NCI-H460 (cell line): ENCODE measurements around the gene BRAT1. TPM values are rescaled to one million over a fixed set of nuclear protein-coding genes. Genes with fewer than 3 reads are reported as not detected.
"Not testable (repeated sequence)": the region's sequence is repeated elsewhere in the genome, so short reads cannot be mapped to it uniquely, and the experiment has no call there.

Experiments
- DNase-seq: peaks from one replicate; pipeline ENCODE4 v3.0.0-alpha.2; 2016; ENCODE audit warnings: low read depth; ENCODE audit errors: extremely low read depth
- total RNA-seq: library from RNA; depleted of rRNA; stranded (reverse); fragments of >200 nt; shearing (Covaris generic); gene quantifications from 2 replicates; pipeline ENCODE4 v1.2.3, GENCODE V29; 2014

Gene BRAT1
- total RNA-seq, 1 experiment from 2014 or later = 23.6 TPM

DNA sequence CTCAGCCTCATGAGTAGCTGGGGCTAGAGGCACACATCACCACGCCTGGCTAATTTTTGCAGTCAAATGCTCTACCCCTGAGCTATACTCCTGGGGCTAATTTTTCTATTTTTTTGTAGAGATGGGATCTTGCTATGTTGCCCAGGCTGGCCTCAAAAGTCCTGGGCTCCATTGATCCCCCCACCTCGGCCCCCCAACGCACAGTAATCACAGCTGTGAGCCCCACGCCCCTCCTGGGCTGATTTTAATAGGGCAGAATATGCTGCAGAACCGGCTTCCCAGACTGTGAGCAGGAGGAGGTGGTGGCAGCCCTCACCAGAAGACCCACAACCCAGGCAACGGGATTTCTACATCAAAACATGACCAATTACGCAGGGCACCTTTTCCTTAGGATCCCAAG lies 15.2 kb downstream of the BRAT1 start:
- no peak for DNase-seq

DNA sequence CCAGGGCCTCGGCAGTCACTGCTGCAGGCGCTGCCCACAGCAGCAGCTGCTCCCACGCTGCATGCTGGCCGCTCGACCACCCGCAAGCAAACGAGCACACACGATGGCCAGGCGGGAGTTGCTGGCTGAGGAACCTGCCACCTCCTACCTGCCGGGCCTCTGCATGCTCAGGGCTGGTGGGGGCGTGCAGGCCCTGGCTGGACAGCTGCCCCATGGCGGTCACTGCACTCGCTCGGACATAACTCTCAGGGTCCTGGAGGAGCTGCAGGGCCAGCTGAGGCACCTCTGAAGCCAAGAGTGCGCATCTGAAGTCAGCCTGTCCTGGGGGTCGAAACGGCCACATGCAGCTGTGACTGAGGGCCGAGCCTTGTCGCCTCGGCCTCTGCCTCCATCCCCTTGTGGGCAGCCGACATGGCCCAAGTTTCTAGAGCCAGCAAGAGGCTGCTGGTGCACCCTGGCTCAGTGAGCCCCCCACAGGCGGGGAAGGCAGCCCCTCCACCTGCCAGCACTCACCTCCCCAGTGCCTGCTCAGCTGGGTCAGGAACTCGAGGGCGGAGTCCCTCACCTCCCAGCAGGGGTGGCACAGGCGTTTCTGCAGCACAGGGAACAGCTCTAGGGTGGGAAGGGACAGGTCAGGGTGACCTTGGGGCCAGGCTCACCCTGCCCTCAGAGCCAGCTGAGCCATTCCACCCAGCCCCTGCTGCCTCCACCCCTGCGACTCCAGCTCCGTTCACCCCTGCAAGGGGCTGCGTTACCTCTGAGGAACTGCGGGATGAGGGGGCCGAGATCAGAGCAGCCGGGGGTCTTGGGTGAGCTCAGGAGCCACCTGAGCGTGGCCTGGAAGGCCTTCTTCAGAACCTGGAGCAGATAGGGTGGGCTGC lies 16.1 kb downstream of the BRAT1 start:
- no peak for DNase-seq

DNA sequence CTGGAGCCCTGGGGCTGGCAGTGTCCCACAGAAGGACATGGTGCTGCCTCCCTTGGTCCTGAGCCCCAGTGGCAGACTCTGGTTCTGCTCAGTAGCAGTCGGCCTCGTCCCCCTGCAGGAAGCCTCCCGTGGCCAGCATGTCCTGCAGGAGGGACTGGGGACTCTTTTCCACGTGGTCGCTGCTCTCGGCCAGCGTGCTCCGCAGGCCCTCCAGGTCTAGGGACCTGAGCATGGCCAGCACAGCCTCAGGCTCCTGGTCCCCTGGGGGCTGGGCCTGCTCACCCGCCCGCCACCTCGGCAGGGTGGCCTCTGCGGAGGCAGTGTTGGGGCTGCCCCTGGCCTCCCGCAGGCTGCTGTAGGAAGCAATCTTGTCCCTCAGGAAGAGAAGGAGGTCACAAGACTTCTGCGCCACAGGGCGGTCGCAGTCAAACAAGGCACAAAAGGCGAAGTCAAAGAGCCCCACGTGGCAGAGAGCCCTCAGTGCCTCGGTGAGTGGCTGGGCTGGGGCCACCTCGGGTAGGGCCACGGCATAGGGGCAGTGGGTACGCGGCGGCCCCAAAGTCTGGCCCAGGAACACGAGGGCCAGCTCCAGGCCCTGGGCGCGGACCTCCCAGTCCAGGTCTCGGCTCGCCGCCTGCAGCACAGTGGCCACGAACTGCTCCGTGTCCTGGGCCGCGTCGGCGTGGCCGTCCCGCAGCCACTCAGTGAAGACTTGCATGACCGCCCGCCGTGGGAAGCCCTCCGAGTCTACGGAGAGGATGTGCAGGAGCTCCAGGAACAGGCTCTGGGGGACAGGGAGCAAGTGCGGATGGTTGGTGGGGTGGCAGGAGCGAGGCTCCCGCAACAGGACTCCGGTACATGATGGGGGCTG lies 17.1 kb downstream of the BRAT1 start:
- no peak for DNase-seq

DNA sequence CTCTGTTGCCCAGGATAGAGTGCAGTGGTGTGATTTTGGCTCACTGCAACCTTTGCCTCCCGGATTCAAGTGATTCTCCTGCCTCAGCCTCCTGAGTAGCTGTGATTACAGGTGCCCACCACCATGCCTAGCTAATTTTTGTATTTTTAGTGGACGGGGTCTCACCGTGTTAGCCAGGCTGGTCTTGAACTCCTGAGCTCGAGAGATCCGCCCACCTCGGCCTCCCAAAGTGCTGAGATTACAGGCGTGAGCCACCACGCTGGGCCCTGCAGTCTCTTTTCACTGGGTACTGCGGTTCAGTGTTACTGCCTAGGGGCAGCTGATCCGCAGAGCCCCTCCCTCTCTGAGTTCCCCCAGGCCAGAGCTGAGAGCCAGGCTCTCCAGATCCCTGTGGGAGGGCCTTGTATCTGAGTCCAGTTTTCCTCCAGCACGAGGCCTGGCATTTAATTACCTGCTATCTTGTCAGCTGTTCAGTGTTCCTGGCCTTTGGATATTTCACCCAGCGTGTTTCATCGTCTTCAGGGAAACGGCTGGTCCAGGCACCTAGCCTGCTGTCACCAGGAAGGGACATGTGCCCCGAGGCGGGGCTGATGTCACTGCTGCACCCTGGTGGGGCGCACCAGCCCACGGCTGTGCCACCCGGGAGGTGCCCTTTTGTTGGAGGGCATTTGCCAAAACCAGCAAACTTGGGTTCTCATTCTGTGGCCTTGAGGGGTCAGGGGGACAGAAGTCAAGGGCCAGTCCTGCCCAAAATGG lies 19.3 kb downstream of the BRAT1 start:
- DNase-seq = not testable (repeated sequence)

DNA sequence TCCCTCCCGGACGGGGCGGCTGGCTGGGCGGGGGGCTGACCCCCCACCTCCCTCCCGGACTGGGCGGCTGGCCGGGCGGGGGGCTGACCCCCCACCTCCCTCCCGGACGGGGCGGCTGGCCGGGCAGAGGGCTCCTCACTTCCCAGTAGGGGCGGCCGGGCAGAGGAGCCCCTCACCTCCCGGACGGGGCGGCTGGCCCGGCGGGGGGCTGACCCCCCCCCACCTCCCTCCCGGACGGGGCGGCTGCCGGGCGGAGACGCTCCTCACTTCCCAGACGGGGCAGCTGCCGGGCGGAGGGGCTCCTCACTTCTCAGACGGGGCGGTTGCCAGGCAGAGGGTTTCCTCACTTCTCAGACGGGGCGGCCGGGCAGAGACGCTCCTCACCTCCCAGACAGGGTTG lies 21.1 kb downstream of the BRAT1 start:
- not testable (repeated sequence) for DNase-seq

DNA sequence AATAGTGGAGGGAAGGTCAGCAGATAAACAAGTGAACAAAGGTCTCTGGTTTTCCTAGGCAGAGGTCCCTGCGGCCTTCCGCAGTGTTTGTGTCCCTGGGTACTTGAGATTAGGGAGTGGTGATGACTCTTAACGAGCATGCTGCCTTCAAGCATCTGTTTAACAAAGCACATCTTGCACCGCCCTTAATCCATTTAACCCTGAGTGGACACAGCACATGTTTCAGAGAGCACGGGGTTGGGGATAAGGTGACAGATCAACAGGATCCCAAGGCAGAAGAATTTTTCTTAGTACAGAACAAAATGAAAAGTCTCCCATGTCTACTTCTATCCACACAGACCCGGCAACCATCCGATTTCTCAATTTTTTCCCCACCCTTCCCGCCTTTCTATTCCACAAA lies 21.8 kb downstream of the BRAT1 start:
- not testable (repeated sequence) for DNase-seq

DNA sequence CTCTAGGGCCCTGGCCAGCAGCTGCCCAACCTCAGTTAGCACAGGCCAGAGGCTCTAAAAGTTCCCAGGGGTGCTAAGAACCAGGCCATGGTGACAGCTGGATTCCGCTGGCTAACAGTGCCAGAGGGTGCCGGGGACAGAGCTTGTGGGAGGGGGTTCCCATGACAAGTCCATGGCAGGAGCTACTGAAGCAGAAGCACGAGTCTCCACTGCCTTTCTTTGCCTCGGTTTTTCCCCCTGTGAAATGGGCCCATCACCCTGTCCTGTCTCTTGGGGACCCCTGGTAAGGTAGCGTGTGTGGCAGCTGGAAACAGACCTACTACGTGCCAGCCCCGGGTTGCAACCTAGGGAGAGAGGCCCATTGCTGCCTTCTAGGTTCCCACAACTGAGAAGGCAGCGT lies 22.5 kb downstream of the BRAT1 start:
- not testable (repeated sequence) for DNase-seq

DNA sequence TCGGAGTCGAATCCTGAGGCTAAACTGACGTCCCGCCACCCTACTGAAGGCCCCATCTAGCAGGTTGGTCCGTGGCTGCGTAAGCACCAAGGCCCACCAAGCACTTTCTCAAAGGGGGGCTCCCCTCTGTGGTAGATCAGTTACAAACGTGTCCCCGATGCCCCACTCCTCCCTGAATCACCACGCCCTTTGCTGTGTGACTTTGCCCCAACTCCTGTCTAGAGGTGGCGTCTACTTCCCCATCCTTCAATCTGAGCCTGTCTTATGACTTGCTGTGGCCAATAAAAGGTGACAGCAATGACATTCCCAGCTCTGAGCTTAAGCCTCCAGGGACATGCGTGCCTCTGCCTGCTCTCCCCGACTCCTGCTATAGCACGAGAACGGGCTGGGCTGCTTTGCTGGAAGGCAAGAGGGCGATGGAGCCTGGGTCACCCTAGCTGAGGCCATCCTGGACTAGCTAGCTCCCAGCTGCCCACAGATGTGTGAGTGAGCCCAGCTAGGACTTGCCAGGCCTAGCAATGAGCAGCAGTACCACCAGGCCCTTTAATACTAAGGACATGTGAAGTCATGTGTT lies 23.0 kb downstream of the BRAT1 start:
- not testable (repeated sequence) for DNase-seq

DNA sequence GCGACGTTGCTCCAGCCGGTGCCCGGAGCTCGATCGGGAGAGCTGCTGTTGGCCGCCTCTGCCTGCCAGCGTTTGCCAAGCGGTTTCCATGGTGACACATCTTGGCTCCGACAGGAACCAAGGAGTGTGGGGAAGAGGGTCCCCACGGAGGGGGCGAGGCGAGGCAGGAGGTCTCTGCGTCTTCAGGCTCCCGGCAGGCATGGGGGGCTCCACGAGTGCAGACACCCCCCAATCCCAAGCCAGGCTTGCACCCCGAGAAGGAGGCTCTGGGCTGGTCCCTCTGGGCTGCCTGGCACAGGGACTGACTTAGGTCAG lies 23.6 kb downstream of the BRAT1 start:
- not testable (repeated sequence) for DNase-seq

DNA sequence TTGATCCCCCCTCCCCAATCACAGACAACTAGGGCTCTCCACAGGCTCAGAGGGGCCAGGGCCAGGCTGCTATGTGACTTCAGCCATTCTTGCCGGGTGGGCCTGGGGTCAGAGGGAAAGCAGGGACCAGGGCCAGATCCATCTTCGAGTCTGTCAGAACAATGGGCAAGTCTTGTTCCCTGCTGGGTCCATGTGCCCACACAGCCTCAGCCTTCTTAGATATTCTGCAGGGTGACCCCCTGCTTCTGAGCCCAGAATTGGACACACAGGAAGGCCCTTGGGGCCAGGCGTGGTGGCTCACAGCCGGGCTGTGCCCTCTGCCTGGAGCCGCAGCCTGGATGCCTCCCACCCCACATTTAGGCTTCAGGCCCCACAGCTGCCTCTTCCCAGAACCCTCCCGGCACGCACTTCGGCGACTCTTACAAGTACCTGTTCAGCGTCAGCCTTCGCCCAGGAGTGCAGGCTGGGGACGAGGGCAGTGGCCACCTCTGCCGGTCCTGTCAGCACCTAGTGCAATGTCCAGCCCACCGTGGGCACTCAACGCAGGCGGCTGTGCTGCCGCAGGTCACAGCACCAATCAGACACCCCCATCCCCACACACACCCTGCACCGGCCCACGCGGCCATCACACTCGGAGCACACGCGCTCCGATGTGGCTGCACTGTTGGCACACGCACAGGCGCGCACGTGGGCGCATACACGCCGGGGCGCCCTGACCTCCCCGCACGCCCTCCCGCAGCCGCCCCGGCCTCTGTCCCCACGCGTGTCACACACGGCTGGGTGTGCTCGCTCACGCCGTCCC lies 24.1 kb downstream of the BRAT1 start:
- not testable (repeated sequence) for DNase-seq

DNA sequence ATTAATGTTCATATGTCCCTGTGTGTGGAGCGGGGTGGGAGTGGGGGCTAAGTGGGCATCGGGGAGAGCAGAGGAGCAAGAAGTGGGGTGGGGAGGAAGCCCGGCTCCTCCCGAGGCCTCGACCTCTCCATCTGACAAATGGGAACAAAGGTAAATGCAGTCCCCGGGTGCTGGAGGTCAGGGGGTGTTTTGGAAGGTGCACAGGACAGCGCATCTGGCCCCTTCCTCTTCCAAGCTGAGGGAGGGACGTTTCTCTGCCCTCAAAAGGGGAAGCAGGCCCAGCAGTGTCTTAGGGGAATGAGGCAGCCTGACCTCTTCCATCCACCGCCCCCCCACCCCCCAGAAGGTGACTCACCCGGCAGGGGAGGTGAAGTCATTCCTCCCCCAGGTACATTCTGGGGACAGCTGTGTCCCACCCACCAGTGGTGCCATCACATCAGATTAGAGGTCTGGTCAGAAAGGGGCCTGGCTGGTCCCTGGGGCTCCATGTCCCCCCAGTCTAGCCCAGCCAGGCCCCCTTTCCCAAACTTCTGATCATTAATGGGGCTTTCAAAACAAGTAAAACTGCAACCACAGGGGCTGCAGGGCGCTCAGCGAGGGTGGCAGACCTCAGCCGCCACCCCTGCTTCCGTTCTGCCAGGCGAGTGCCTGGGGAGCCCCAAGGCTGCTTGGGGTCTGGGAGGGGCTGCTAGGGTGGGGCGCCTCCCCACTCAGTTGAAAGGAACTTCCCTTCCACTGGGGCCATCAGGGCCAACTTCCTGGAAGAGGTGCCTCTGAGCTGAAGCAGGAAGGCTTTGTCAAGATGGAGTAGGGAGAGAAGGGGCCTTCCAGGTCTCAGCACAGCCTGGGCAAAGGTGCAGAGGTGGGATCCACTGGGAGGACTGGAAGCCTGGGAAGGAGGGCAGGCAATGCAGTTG lies 25.0 kb downstream of the BRAT1 start:
- DNase-seq = no peak

DNA sequence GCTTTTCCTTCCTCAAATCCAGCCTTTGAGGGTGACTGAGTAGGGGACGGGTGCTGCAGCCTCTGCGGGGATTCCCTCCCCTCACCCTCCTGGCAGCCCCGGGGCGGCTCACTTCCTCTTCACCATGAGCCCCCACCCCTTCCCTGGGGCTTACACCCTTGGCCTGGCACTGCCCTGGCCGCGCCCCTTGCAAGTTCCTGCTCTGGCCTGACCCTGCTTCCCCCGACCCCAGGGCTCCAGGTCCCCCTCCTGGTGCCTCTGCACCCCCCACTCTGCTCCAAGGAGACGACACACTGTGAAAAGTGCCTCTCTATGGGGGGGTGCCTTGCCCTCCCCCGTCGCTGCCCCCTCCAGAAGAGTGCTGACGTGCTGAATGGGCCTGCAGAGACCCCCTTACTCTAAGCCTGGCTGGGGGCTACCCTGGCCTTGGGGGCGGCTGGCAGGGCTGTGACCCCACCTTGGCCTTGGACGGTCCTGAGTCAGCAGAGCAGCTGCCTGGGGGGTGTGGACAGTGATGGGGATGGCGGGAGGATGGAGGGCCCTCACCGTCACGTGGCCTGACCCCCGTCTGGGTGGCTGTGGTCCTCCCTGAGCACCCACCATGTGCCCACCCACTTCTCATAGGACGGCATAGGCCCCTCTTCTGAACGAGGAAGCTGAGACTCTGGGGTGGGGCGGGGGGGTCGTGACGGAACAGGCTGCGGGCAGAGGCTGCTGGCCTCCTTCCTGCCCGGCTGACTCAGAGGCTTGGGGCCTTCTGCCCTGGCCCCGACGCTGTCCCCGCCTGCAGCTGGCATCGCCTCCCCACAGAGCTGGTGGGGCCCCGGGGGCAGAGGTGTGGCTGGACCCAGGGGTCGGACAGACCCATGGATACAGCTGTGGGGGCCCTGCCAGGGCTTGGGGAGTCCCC lies 25.9 kb downstream of the BRAT1 start:
- no peak for DNase-seq

DNA sequence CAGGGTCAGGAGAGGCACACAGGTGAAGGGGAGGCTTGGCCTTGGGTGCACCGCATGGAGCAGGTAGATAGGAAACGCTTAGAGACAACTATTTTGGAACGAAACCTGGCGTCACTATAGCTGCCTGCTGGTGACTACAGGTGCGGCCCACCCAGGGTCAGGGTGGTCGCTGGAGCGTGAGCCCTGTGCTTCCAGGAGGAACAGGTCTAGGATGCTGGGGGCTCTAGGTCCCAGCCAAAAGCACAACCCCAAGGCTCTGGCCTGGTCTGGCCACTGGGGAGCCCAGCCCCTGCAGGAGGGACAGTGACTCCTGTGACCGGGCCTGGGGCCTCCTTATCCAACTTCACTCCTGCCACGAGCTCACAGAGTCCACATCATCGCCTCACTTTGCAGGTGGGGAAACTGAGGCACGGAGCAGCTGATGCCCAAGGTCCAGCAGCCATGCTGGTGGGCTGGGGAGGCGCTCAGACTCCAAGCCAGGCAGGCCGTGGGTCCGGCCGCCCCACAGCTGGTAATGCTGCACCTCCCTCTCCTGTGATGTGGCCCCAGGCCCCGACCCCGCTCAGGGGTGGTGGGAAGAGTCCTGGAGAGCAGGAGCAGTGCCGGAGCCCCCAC lies 26.7 kb downstream of the BRAT1 start:
- no peak for DNase-seq

DNA sequence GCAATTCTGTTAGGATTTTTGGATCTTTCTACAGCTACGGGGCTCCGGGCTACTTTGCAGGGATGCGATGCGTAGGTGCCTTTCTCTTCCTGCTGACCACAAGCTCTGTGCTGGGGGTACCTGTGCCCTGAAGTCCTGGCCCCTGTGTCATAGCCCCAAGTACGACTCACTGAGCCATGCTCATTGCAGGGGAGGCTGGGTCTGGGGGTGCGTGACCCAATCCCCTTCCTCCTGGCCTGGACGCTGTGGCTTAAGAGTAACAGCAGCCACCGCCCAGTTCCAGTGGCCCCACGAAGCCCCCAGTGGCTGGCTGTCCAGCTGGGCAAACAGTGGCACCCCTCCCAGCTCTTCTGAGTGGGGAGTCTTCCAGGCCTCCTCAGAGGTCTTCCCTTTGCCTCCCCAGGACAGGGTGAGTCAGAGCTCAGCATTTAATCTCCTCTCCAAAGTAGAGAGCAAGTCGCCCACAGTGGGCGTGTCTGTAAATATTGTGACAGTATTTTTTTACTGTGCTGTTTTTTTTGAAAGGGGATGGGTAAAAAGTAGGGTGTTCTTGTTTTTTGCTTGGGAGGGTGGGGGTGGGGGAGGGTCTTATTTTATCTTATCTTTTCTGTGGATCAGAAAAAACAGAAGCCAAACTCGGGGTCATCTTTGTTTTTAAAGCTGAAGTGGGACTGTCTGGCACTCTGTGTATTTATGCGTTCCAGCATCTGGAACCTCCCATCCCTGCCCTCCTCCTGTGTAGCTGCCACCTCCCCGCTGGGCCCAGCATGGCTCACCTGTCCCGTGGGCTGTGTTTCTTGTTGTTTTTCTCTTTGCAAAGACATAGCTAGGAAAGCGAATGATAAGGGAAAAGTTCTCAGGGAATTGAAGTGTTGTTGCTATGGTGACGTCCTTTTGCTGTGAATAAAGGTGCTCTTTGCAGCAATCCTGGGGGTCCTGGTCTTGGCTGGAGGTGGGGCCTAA lies 27.5 kb downstream of the BRAT1 start:
- DNase-seq = no peak

DNA sequence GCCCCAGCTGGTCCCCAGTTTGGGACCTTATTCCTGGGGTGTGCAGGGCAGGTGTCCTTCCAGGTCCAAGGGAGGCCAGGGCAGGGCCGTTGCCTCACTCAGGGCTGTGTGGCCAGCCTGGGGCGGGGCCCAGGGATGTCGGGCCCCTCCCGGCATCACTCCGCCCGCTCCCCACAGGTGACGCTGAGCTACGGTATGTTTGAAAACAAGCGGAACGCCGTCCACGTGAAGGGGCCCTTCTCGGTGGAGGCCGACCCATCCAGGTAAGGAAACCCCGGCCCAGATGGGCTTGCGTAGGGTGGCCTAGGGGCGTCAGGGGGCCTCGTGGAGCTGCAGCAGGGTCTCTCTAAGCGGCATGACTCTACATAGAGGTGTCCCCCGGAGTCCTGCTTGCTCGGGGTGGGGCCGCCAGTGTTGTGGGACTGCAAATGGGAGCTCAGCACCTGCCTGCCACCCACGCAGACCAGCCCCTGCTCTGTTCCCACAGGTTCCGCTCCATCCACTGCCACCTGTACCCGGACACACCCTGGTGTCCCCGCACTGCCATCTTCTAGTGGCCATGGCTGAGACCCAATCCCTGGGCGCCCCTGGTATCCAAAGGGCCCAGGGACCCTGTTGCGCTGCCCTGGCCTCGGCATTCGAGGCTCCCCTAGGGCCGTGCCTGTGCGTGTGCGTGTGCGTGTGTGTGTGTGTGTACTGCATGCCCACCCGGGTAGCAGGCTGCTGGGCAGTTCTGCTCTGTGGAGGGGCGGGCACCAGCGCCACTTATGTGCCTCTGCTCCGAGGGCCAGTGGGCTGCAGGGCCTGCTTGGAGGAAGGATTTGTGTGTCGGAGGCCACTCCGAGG lies 28.4 kb downstream of the BRAT1 start:
- DNase-seq = no peak
